ENCODE measurements around the gene SHQ1. TPM values are rescaled to one million over a fixed set of nuclear protein-coding genes. Genes with fewer than 3 reads are reported as not detected.

Gene SHQ1
- total RNA-seq, 1 experiment from 2014 or later = 27.6 TPM

- Histone ChIP-seq H2AFZ (ENCODE audit: low read depth, low read length, poor library complexity, severe bottlenecking) (no peak overlapping the region), H3K27ac (ENCODE audit: low read depth, low read length) (no peak overlapping the region), H3K4me3 (replicated peaks in 1 of 2; ENCODE audit: low read depth in 1 of 2, low read length in 2 of 2) (no peak overlapping the region), H3K27me3 (ENCODE audit: insufficient read depth, low read length) (no peaks in the 10 kb centered on the region), H4K20me1 (ENCODE audit: insufficient read depth) (no peaks in the 10 kb centered on the region), H3K4me2 (ENCODE audit: low read length) (no peak overlapping the region), H3K9me2 (ENCODE audit: insufficient read depth) (no peaks in the 10 kb centered on the region), H3K9ac (ENCODE audit: low read length) (no peak overlapping the region), H3K4me1 (ENCODE audit: control insufficient read depth in 1 of 2, insufficient read depth in 2 of 2, low read length in 2 of 2) (no peaks in the 10 kb centered on the region), H3K36me3 (ENCODE audit: control insufficient read depth in 1 of 2, insufficient read depth in 2 of 2, low read length in 2 of 2) (no peaks in the 10 kb centered on the region), H3K9me3 (ENCODE audit: control insufficient read depth in 1 of 2, insufficient read depth in 1 of 2, low read depth in 1 of 2, low read length in 2 of 2) (no peaks in the 10 kb centered on the region), H3K79me2 (ENCODE audit: insufficient read depth, low read length) (no peaks in the 10 kb centered on the region)
- no peak for ATAC-seq
- no TSS peak for BruUV-seq (replicated peaks)
- ChIA-PET RAD21 (ENCODE audit: low non-redundant PET in 1 of 2, low total read pairs in 2 of 2, uncharacterized antibody in 2 of 2, unreplicated experiment in 2 of 2) (no interaction called here), POLR2A (no interaction called here), CTCF (no interaction called here)
- no peak for DNase-seq (ENCODE audit: low read depth, low spot score)
- TF ChIP-seq ZFX (IDR thresholded peaks at IDR 0.05) (no peak), CTCF (IDR thresholded peaks at IDR 0.05 in 2 of 3, conservative IDR thresholded peaks at IDR 0.05 in 1 of 3; ENCODE audit: borderline replicate concordance in 1 of 3, insufficient read depth in 1 of 3, low read depth in 2 of 3, low read length in 2 of 3) (no peak), FOSL1 (IDR thresholded peaks at IDR 0.05; ENCODE audit: low read depth) (no peak), ZBTB33 (IDR thresholded peaks at IDR 0.05; ENCODE audit: extremely low read depth, insufficient replicate concordance, low read length) (no peak), YY1 (IDR thresholded peaks at IDR 0.05; ENCODE audit: extremely low read depth, insufficient replicate concordance, low read depth, low read length) (no peak), JUND (IDR thresholded peaks at IDR 0.05) (no peak), POLR2A (IDR thresholded peaks at IDR 0.05; ENCODE audit: borderline replicate concordance, extremely low read depth, insufficient read depth, insufficient read length) (no peak), ATF3 (IDR thresholded peaks at IDR 0.05) (no peak), TCF7L2 (IDR thresholded peaks at IDR 0.05; ENCODE audit: borderline replicate concordance, extremely low read depth, insufficient read depth, insufficient read length) (no peak), SP1 (IDR thresholded peaks at IDR 0.05; ENCODE audit: low read depth) (no peak), MAX (IDR thresholded peaks at IDR 0.05) (no peak), CEBPB (IDR thresholded peaks at IDR 0.05; ENCODE audit: low read depth) (no peak), CBX3 (IDR thresholded peaks at IDR 0.05; ENCODE audit: low read depth) (no peak), RAD21 (IDR thresholded peaks at IDR 0.05; ENCODE audit: low read depth) (no peak), POLR2AphosphoS5 (IDR thresholded peaks at IDR 0.05; ENCODE audit: low read depth, low read length) (no peak), EZH2 (IDR thresholded peaks at IDR 0.05) (no peak), ZNF274 (IDR thresholded peaks at IDR 0.05; ENCODE audit: low read depth, low read length) (no peak), EZH2phosphoT487 (IDR thresholded peaks at IDR 0.05; ENCODE audit: borderline replicate concordance) (no peak), ELF1 (IDR thresholded peaks at IDR 0.05; ENCODE audit: borderline replicate concordance, low read depth) (no peak)
- TF ChIP-seq, protein P1, sequence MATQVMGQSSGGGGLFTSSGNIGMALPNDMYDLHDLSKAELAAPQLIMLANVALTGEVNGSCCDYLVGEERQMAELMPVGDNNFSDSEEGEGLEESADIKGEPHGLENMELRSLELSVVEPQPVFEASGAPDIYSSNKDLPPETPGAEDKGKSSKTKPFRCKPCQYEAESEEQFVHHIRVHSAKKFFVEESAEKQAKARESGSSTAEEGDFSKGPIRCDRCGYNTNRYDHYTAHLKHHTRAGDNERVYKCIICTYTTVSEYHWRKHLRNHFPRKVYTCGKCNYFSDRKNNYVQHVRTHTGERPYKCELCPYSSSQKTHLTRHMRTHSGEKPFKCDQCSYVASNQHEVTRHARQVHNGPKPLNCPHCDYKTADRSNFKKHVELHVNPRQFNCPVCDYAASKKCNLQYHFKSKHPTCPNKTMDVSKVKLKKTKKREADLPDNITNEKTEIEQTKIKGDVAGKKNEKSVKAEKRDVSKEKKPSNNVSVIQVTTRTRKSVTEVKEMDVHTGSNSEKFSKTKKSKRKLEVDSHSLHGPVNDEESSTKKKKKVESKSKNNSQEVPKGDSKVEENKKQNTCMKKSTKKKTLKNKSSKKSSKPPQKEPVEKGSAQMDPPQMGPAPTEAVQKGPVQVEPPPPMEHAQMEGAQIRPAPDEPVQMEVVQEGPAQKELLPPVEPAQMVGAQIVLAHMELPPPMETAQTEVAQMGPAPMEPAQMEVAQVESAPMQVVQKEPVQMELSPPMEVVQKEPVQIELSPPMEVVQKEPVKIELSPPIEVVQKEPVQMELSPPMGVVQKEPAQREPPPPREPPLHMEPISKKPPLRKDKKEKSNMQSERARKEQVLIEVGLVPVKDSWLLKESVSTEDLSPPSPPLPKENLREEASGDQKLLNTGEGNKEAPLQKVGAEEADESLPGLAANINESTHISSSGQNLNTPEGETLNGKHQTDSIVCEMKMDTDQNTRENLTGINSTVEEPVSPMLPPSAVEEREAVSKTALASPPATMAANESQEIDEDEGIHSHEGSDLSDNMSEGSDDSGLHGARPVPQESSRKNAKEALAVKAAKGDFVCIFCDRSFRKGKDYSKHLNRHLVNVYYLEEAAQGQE (IDR thresholded peaks at IDR 0.05; ENCODE audit: low read depth) = no peak
- intact Hi-C loops (cut with micrococcal nuclease) = no loop called here
These were observed 43.9 kb downstream of the SHQ1 start for GRCh38 chr3:72804361-72804760.

Data from HCT116 (cell line).